Measurements from ENCODE around the gene ELMO1. TPM values are rescaled to one million over a fixed set of nuclear protein-coding genes. Genes with fewer than 3 reads are reported as not detected.

The ELMO1 gene
- total and polyA plus RNA-seq, 10 of the 15 experiments (the other 5 are each of a cell fraction or from before 2014, with no cell fraction given), result 22.6 to 85.9 (median 56.6) TPM

- ChIA-PET CTCF (interaction anchor here (2.0 kb wide), 1 partner anchor 20 kb away, joined by 8 read pairs; no protein-coding TSS in a partner anchor), RAD21 (ENCODE audit: unreplicated experiment) (no interaction called here), SMC1A (ENCODE audit: uncharacterized antibody, unreplicated experiment) (interaction anchor here (1.2 kb wide), 1 partner anchor 71 kb away, joined by 3 read pairs; no protein-coding TSS in a partner anchor), POLR2A (no interaction called here)
- H3K4me2 ChIP-seq (ENCODE audit: control insufficient read depth, insufficient read depth), result no peak overlapping the region
- H3K4me1 ChIP-seq (ENCODE audit: control insufficient read depth, insufficient read depth, low read length), result no peaks in the 10 kb centered on the region
- no peaks in the 10 kb centered on the region for H3K9me3 ChIP-seq (replicated peaks; ENCODE audit: control insufficient read depth, insufficient read depth, low read length)
- H3K27me3 ChIP-seq (replicated peaks in 1 of 2; ENCODE audit: control insufficient read depth in 2 of 2, insufficient read depth in 2 of 2, low read length in 1 of 2), result peaks cover 0 to 3% of the 10 kb centered on the region in 2 experiments; a peak in 1 of 4 replicates
- intact Hi-C loops (cut with micrococcal nuclease; ENCODE audit: unreplicated experiment), result no loop called here
- H3K4me3 ChIP-seq, result no peak overlapping the region
- DNase-seq (ENCODE audit: low read depth, low spot score) (no peak), ATAC-seq (no peak), FAIRE-seq (no peak)
- H2AFZ ChIP-seq (ENCODE audit: control insufficient read depth, low read depth, low read length), result no peak overlapping the region
- WGBS (ENCODE audit: insufficient coverage, insufficient replicate concordance, low lambda C conversion rate, missing lambda C conversion rate), result 13% methylated on average over 1 of the region's 1 CpG
- H3K27ac ChIP-seq (ENCODE audit: control insufficient read depth, insufficient read depth), result no peak overlapping the region
- in situ Hi-C loops (cut with MboI), result no loop called here
- BruUV-seq (replicated peaks), result no TSS peak
- no peaks in the 10 kb centered on the region for H3K36me3 ChIP-seq (ENCODE audit: control insufficient read depth in 2 of 2, insufficient read depth in 2 of 2, low read length in 1 of 2)
- no peaks in the 10 kb centered on the region for H4K20me1 ChIP-seq (ENCODE audit: control insufficient read depth, insufficient read depth)
- H3K79me2 ChIP-seq (ENCODE audit: control insufficient read depth, insufficient read depth, low read length), result no peaks in the 10 kb centered on the region
- no peak for TF ChIP-seq IKZF1 (conservative IDR thresholded peaks at IDR 0.05)
- no peak for TF ChIP-seq POLR2A (IDR thresholded peaks at IDR 0.05; ENCODE audit: low read depth, low read length)
- no peak for TF ChIP-seq E2F4 (IDR thresholded peaks at IDR 0.05; ENCODE audit: low read depth, low read length)
- no peak for TF ChIP-seq BMI1 (IDR thresholded peaks at IDR 0.05; ENCODE audit: borderline replicate concordance)
- TF ChIP-seq CREM (IDR thresholded peaks at IDR 0.05; ENCODE audit: low read depth), result no peak
- TF ChIP-seq SMAD1 (IDR thresholded peaks at IDR 0.05; ENCODE audit: low read depth, partially characterized antibody), result no peak
- TF ChIP-seq KLF5 (IDR thresholded peaks at IDR 0.05; ENCODE audit: partially characterized antibody), result no peak
- TF ChIP-seq MTA3 (IDR thresholded peaks at IDR 0.05; ENCODE audit: borderline replicate concordance, low read length), result no peak
- no peak for TF ChIP-seq MYC (IDR thresholded peaks at IDR 0.05; ENCODE audit: insufficient read depth, insufficient read length, insufficient replicate concordance, low read length, severe bottlenecking)
- TF ChIP-seq ELK1 (IDR thresholded peaks at IDR 0.05; ENCODE audit: low read depth, low read length), result no peak
- TF ChIP-seq NFXL1 (IDR thresholded peaks at IDR 0.05; ENCODE audit: borderline replicate concordance), result no peak
- TF ChIP-seq HCFC1 (IDR thresholded peaks at IDR 0.05; ENCODE audit: low read length), result no peak
- no peak for TF ChIP-seq BRCA1 (IDR thresholded peaks at IDR 0.05; ENCODE audit: low read depth, low read length)
- H3K9ac ChIP-seq (ENCODE audit: control insufficient read depth, insufficient read depth, low read length), result no peak overlapping the region
These were observed 27.8 kb upstream of the ELMO1 start for GRCh38 chr7:37476428-37476827.

All from GM12878 (cell line).